MG63 (cell line): ENCODE results near the gene C1QTNF1. TPM values are rescaled to one million over a fixed set of nuclear protein-coding genes. Genes with fewer than 3 reads are reported as not detected.
A peak's percentile ranks its signal among the peaks of the same experiment; 100 is the strongest.

Source experiments
- DNase-seq: peaks from one replicate; pipeline ENCODE4 v3.0.0-alpha.2; 2020
- H3K27me3 ChIP-seq: fragments of 250-450 bp; sonication (Bioruptor Pico); 2 replicates; pipeline ENCODE4 v1.5.1; 2020; ENCODE audit warnings: mild to moderate bottlenecking, moderate library complexity
- H3K36me3 ChIP-seq: fragments of 250-450 bp; sonication (Bioruptor Pico); 2 replicates; pipeline ENCODE4 v1.5.1; 2020; ENCODE audit warnings: mild to moderate bottlenecking, moderate library complexity
- H3K4me3 ChIP-seq: fragments of 250-450 bp; sonication (Bioruptor Pico); 2 replicates; pipeline ENCODE4 v1.5.1; 2020; ENCODE audit warnings: mild to moderate bottlenecking, moderate library complexity
- H3K9me3 ChIP-seq: fragments of 250-450 bp; sonication (Bioruptor Pico); 2 replicates; pipeline ENCODE4 v1.5.1; 2020; ENCODE audit warnings: mild to moderate bottlenecking, moderate library complexity
- total RNA-seq: library from RNA; depleted of rRNA; stranded (reverse); fragments of >200 nt; shearing (Covaris generic); gene quantifications from 2 replicates; pipeline ENCODE4 v1.2.3, GENCODE V29; 2014; ENCODE audit warnings: low replicate concordance

Gene C1QTNF1
- total RNA-seq, 1 experiment from 2014 or later = 38.4 TPM

GRCh38 chr17:79050551-79050950 is 26.6 kb downstream of the C1QTNF1 start:
- DNase-seq = peak; percentile 34
- no peak overlapping the region for H3K4me3 ChIP-seq
- peaks cover 6% of the 10 kb centered on the region for H3K9me3 ChIP-seq
- H3K36me3 ChIP-seq = no peaks in the 10 kb centered on the region
- H3K27me3 ChIP-seq = 0 out of 2 replicates have a peak, but pooled peaks cover 2% of the 10 kb centered on the region

- Histone ChIP-seq H3K9me3 (peaks cover 6% of the 10 kb centered on the region), H3K36me3 (no peaks in the 10 kb centered on the region), H3K27me3 (0 out of 2 replicates have a peak, but pooled peaks cover 2% of the 10 kb centered on the region), H3K4me3 (no peak overlapping the region)
- no peak for DNase-seq
These were observed 27.3 kb downstream of the C1QTNF1 start for GRCh38 chr17:79051306-79051705.

- Histone ChIP-seq H3K9me3 (peaks cover 6% of the 10 kb centered on the region), H3K4me3 (no peak overlapping the region), H3K27me3 (0 out of 2 replicates have a peak, but pooled peaks cover 2% of the 10 kb centered on the region), H3K36me3 (no peaks in the 10 kb centered on the region)
- DNase-seq = no peak
These were observed 28.2 kb downstream of the C1QTNF1 start for GRCh38 chr17:79052131-79052530.

GRCh38 chr17:79053251-79053925 is 29.4 kb downstream of the C1QTNF1 start:
- DNase-seq = peak; percentile 91

GRCh38 chr17:79054200-79054960 is 30.4 kb downstream of the C1QTNF1 start:
- Histone ChIP-seq H3K4me3 (no peak overlapping the region), H3K36me3 (no peaks in the 10 kb centered on the region), H3K27me3 (0 out of 2 replicates have a peak, but pooled peaks cover 2% of the 10 kb centered on the region), H3K9me3 (peaks cover 6% of the 10 kb centered on the region)
- DNase-seq = no peak

More at GRCh38 chr17:79053251-79053925, 29.4 kb downstream of the C1QTNF1 start:
- Histone ChIP-seq H3K9me3 (peaks cover 6% of the 10 kb centered on the region), H3K27me3 (0 out of 2 replicates have a peak, but pooled peaks cover 2% of the 10 kb centered on the region), H3K36me3 (no peaks in the 10 kb centered on the region), H3K4me3 (no peak overlapping the region)

- no peak overlapping the region for H3K4me3 ChIP-seq
- DNase-seq = no peak
These were observed 31.2 kb downstream of the C1QTNF1 start for GRCh38 chr17:79055197-79055596.

GRCh38 chr17:79057737-79058385 is 33.9 kb downstream of the C1QTNF1 start:
- peaks cover 6% of the 10 kb centered on the region for H3K9me3 ChIP-seq
- 0 out of 2 replicates have a peak, but pooled peaks cover 2% of the 10 kb centered on the region for H3K27me3 ChIP-seq
- H3K4me3 ChIP-seq = no peak overlapping the region
- no peak for DNase-seq
- no peaks in the 10 kb centered on the region for H3K36me3 ChIP-seq

More at GRCh38 chr17:79055197-79055596, 31.2 kb downstream of the C1QTNF1 start:
- Histone ChIP-seq H3K9me3 (peaks cover 6% of the 10 kb centered on the region), H3K36me3 (no peaks in the 10 kb centered on the region), H3K27me3 (0 out of 2 replicates have a peak, but pooled peaks cover 2% of the 10 kb centered on the region)

GRCh38 chr17:79062691-79063090 is 38.7 kb downstream of the C1QTNF1 start:
- Histone ChIP-seq H3K9me3 (no peaks in the 10 kb centered on the region; the same call in 1 of the 2 replicates), H3K27me3 (no peaks in the 10 kb centered on the region), H3K36me3 (no peaks in the 10 kb centered on the region), H3K4me3 (no peak overlapping the region)
- DNase-seq = no peak

GRCh38 chr17:79064026-79064425 is 40.1 kb downstream of the C1QTNF1 start:
- no peaks in the 10 kb centered on the region for H3K36me3 ChIP-seq
- H3K9me3 ChIP-seq = no peaks in the 10 kb centered on the region; the same call in 1 of the 2 replicates
- DNase-seq = no peak
- no peak overlapping the region for H3K4me3 ChIP-seq
- no peaks in the 10 kb centered on the region for H3K27me3 ChIP-seq

GRCh38 chr17:79065105-79065670 is 41.2 kb downstream of the C1QTNF1 start:
- Histone ChIP-seq H3K27me3 (no peaks in the 10 kb centered on the region), H3K4me3 (no peak overlapping the region), H3K9me3 (no peaks in the 10 kb centered on the region; the same call in 1 of the 2 replicates), H3K36me3 (no peaks in the 10 kb centered on the region)
- no peak for DNase-seq

- Histone ChIP-seq H3K4me3 (no peak overlapping the region), H3K36me3 (no peaks in the 10 kb centered on the region), H3K9me3 (no peaks in the 10 kb centered on the region; the same call in 1 of the 2 replicates), H3K27me3 (no peaks in the 10 kb centered on the region)
- no peak for DNase-seq
These were observed 43.0 kb downstream of the C1QTNF1 start for GRCh38 chr17:79066963-79067362.

GRCh38 chr17:79070266-79070880 is 46.4 kb downstream of the C1QTNF1 start:
- Histone ChIP-seq H3K27me3 (no peaks in the 10 kb centered on the region), H3K36me3 (no peaks in the 10 kb centered on the region), H3K4me3 (no peak overlapping the region), H3K9me3 (no peaks in the 10 kb centered on the region)
- DNase-seq = no peak

GRCh38 chr17:79071161-79071740 is 47.3 kb downstream of the C1QTNF1 start:
- no peak for DNase-seq
- Histone ChIP-seq H3K27me3 (no peaks in the 10 kb centered on the region), H3K36me3 (no peaks in the 10 kb centered on the region)

GRCh38 chr17:79072544-79072943 is 48.6 kb downstream of the C1QTNF1 start:
- H3K9me3 ChIP-seq = no peaks in the 10 kb centered on the region
- DNase-seq = no peak
- H3K27me3 ChIP-seq = no peaks in the 10 kb centered on the region
- H3K36me3 ChIP-seq = no peaks in the 10 kb centered on the region; the same call in 1 of the 2 replicates
- H3K4me3 ChIP-seq = no peak overlapping the region

More at GRCh38 chr17:79071161-79071740, 47.3 kb downstream of the C1QTNF1 start:
- H3K4me3 ChIP-seq = no peak overlapping the region
- H3K9me3 ChIP-seq = no peaks in the 10 kb centered on the region

- no peak for DNase-seq
- H3K27me3 ChIP-seq = no peaks in the 10 kb centered on the region
- H3K36me3 ChIP-seq = no peaks in the 10 kb centered on the region; the same call in 1 of the 2 replicates
- no peaks in the 10 kb centered on the region for H3K9me3 ChIP-seq
- no peak overlapping the region for H3K4me3 ChIP-seq
These were observed 49.2 kb downstream of the C1QTNF1 start for GRCh38 chr17:79073016-79073705.
